ENCODE results near the gene TFF3. TPM values are rescaled to one million over a fixed set of nuclear protein-coding genes. Genes with fewer than 3 reads are reported as not detected.

The TFF3 gene
- total and polyA plus RNA-seq, 2 experiments from 2014 or later: 1.2 to 3.3 TPM

- DNase-seq (ENCODE audit: low spot score): no peak
- no peaks in the 10 kb centered on the region for H3K36me3 ChIP-seq (ENCODE audit: insufficient read depth)
- no peaks in the 10 kb centered on the region for H4K20me1 ChIP-seq (replicated peaks; ENCODE audit: insufficient read depth)
- Mint-ChIP-seq H3K4me1 (no peaks in the 10 kb centered on the region; the same call in 2 of the 3 replicates), H3K36me3 (ENCODE audit: low read depth) (no peaks in the 10 kb centered on the region), H3K4me3 (no peak overlapping the region), H3K27ac (no peak overlapping the region), H3K9me3 (no peaks in the 10 kb centered on the region), H3K27me3 (ENCODE audit: insufficient read depth, low read depth, poor library complexity) (peaks cover 13% of the 10 kb centered on the region)
- no peak for ATAC-seq
- no peaks in the 10 kb centered on the region for H3K4me1 ChIP-seq (ENCODE audit: insufficient read depth)
- no peaks in the 10 kb centered on the region for H3K27me3 ChIP-seq (ENCODE audit: insufficient read depth)
- H3K9me2 ChIP-seq (ENCODE audit: insufficient read depth): no peaks in the 10 kb centered on the region
- H3K4me3 ChIP-seq: no peak overlapping the region
- no peak overlapping the region for H2AFZ ChIP-seq
- H3F3A ChIP-seq (replicated peaks; ENCODE audit: low read depth): no peaks in the 10 kb centered on the region
- H3K27ac ChIP-seq (ENCODE audit: low read depth): no peak overlapping the region
- H3K4me2 ChIP-seq: no peak overlapping the region
- TF ChIP-seq ZNF331 (CRISPR knock-in tag; IDR thresholded peaks at IDR 0.05; ENCODE audit: low read depth) (no peak), EZH2 (IDR thresholded peaks at IDR 0.05; ENCODE audit: low read depth, unreplicated experiment) (no peak), NANOG (IDR thresholded peaks at IDR 0.05; ENCODE audit: borderline replicate concordance) (no peak), ZNF114 (CRISPR knock-in tag; IDR thresholded peaks at IDR 0.05) (no peak), POLR2AphosphoS5 (IDR thresholded peaks at IDR 0.05; ENCODE audit: low read depth) (no peak), EZH2phosphoT487 (IDR thresholded peaks at IDR 0.05; ENCODE audit: unreplicated experiment) (no peak)
- TF ChIP-seq, protein P1, sequence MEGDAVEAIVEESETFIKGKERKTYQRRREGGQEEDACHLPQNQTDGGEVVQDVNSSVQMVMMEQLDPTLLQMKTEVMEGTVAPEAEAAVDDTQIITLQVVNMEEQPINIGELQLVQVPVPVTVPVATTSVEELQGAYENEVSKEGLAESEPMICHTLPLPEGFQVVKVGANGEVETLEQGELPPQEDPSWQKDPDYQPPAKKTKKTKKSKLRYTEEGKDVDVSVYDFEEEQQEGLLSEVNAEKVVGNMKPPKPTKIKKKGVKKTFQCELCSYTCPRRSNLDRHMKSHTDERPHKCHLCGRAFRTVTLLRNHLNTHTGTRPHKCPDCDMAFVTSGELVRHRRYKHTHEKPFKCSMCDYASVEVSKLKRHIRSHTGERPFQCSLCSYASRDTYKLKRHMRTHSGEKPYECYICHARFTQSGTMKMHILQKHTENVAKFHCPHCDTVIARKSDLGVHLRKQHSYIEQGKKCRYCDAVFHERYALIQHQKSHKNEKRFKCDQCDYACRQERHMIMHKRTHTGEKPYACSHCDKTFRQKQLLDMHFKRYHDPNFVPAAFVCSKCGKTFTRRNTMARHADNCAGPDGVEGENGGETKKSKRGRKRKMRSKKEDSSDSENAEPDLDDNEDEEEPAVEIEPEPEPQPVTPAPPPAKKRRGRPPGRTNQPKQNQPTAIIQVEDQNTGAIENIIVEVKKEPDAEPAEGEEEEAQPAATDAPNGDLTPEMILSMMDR (conservative IDR thresholded peaks at IDR 0.05; ENCODE audit: low read depth in 2 of 2): no peak
- TF ChIP-seq, protein P2, sequence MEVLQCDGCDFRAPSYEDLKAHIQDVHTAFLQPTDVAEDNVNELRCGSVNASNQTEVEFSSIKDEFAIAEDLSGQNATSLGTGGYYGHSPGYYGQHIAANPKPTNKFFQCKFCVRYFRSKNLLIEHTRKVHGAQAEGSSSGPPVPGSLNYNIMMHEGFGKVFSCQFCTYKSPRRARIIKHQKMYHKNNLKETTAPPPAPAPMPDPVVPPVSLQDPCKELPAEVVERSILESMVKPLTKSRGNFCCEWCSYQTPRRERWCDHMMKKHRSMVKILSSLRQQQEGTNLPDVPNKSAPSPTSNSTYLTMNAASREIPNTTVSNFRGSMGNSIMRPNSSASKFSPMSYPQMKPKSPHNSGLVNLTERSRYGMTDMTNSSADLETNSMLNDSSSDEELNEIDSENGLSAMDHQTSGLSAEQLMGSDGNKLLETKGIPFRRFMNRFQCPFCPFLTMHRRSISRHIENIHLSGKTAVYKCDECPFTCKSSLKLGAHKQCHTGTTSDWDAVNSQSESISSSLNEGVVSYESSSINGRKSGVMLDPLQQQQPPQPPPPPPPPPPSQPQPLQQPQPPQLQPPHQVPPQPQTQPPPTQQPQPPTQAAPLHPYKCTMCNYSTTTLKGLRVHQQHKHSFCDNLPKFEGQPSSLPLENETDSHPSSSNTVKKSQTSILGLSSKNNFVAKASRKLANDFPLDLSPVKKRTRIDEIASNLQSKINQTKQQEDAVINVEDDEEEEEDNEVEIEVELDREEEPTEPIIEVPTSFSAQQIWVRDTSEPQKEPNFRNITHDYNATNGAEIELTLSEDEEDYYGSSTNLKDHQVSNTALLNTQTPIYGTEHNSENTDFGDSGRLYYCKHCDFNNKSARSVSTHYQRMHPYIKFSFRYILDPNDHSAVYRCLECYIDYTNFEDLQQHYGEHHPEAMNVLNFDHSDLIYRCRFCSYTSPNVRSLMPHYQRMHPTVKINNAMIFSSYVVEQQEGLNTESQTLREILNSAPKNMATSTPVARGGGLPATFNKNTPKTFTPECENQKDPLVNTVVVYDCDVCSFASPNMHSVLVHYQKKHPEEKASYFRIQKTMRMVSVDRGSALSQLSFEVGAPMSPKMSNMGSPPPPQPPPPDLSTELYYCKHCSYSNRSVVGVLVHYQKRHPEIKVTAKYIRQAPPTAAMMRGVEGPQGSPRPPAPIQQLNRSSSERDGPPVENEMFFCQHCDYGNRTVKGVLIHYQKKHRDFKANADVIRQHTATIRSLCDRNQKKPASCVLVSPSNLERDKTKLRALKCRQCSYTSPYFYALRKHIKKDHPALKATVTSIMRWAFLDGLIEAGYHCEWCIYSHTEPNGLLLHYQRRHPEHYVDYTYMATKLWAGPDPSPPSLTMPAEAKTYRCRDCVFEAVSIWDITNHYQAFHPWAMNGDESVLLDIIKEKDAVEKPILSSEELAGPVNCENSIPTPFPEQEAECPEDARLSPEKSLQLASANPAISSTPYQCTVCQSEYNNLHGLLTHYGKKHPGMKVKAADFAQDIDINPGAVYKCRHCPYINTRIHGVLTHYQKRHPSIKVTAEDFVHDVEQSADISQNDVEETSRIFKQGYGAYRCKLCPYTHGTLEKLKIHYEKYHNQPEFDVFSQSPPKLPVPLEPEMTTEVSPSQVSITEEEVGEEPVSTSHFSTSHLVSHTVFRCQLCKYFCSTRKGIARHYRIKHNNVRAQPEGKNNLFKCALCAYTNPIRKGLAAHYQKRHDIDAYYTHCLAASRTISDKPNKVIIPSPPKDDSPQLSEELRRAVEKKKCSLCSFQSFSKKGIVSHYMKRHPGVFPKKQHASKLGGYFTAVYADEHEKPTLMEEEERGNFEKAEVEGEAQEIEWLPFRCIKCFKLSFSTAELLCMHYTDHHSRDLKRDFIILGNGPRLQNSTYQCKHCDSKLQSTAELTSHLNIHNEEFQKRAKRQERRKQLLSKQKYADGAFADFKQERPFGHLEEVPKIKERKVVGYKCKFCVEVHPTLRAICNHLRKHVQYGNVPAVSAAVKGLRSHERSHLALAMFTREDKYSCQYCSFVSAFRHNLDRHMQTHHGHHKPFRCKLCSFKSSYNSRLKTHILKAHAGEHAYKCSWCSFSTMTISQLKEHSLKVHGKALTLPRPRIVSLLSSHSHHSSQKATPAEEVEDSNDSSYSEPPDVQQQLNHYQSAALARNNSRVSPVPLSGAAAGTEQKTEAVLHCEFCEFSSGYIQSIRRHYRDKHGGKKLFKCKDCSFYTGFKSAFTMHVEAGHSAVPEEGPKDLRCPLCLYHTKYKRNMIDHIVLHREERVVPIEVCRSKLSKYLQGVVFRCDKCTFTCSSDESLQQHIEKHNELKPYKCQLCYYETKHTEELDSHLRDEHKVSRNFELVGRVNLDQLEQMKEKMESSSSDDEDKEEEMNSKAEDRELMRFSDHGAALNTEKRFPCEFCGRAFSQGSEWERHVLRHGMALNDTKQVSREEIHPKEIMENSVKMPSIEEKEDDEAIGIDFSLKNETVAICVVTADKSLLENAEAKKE (CRISPR knock-in tag; IDR thresholded peaks at IDR 0.05): no peak
- H3K79me2 ChIP-seq (replicated peaks; ENCODE audit: insufficient read depth): no peaks in the 10 kb centered on the region
Observed at GRCh38 chr21:42343963-42344510, 28.8 kb upstream of the TFF3 start.

Data from GM23338 (cell line).